GM20431 (cell line): ENCODE results near the gene TDO2.

ENCODE experiments used
- in situ Hi-C: fragments of 300-500 bp; cut with MseI, MboI; formaldehyde crosslinking; loops from one replicate; pipeline ENCODE4 v1.15.0; 2020; ENCODE audit warnings: low sequenced_read_pairs; ENCODE audit not compliant: unreplicated experiment

Gene TDO2

DNA sequence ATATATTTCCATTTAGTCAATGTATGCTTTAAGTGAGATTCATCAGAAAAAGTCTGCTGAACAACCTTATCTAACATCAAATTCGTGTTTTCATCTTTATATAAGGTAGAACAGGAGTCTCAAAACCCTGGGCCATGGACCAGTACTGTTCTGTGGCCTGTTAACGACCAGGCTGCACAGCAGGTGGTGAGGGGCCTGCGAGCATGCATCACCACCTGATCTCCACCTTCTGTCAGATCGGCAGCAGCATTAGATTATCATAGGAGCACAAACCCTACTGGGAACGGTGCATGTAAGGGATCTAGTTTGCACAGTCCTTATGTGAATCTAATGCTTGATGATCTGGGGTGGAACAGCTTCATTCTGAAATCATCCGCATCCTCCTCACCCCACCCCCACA, 47.0 kb downstream of the TDO2 start:
- in situ Hi-C loops = no loop called here

DNA sequence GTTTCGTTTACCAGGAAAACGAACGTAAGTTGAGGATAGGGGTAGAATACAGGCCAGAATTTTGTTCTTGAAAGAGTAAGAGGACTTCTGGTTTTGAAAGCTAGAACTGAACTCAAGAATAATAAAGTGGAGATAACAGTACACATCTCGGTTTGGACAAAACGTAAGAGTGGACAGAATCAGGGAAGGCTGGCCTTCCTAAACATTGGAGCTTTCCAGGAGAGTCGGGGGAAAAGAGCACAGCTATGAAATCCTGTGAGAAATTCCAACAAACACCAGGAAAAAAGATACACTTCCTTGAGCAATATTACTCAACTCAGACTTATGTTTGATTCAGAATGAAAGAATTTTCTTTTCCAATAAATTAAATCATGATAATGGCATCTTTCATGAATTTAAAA, 49.0 kb downstream of the TDO2 start:
- in situ Hi-C loops = no loop called here

DNA sequence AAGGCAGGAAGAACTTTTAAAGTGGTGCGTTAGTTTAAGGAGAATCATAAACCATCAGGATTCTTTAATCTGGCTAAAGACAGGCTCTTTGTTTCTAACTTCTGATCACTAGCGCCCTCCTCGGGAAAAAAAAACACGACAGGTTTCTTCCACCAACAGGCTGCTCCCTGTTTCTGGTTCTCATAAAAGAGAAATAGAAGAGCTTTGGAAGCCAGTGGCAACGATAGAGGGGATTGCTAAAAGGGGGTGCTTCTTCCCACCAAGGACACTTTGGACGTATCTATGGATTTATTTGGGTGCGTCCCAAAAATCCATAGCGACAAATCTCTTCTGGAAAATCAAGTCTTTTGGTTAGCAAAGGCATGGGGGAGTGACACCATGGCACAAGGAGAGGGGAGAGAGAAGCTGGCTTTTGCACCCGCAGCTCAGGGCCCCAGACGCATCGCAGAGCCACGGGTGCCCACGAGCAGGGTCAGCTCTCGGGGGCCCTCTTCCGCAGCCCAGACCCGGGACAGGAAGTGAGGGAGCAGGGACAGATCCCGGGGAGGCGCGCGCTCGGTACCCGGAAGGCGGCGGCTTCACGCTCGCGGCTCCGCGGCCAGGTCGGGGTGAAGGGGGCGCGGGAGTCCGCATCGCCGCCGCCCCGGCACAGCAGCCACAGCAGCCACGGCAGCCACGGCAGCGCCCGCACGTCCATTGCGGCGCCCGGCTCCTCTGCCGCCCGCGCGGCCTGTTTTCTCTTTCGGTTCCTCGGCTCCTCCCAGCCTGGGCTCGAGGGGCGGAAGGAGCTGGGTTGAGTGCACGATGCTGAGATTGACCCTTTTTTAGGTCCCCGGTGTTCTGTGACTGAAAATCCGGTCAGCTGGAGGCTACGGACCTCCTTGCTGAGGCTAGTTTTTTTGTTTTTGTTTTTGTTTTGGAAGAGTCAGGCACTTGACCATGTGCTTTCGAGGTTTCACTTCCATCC, 49.9 kb downstream of the TDO2 start, which contains the start of gene CTSO:
Gene CTSO (minus strand): TSS at position 716 of the 967 bp plus-strand sequence. CDS start 19 bp downstream, at position 697.
- in situ Hi-C loops = no loop called here

DNA sequence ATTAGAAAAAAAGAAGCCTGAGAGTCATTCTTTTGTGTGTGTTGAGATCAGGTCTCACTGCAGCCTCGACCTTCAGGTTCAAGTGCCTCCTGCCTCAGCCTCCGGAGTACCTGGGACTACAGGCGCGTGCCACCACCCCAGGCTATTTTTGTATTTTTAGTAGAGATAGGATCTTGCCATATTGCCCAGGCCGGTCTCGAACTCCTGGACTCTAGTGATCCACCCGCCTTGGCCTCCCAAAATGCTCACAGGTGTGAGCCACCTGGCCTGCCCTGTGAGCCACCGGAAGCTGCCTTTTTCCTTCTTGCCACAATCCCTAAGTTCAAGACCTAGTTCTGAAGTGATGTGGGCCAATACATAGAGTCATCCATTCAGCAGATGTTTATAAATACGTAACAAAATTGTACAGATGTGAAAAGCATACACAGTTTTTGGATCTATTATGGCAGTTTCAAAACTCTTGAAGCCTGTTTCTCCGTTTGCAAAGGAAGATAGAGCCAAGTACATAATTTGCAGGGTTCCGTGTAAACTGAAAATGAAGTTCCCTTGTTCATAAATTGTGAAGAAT, 50.7 kb downstream of the TDO2 start:
- in situ Hi-C loops = no loop called here

DNA sequence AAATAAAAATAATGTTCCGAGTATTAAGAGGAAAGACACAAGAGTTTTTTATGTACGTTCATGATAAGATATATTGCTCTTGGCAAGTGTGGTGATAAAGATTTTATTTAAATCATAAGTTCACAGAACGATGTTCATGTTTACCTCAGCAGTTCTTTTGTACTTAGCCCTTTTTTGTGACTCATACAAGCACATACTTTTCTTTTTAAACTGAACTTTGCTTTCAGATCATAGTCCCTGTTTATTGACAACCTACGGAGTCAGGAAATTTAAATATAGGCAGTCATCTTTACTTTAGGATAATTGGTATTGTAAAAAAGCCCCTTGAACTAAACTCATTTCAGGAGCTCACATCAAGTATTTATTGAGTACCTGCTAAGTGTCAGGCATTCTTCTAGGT, 51.4 kb downstream of the TDO2 start:
- in situ Hi-C loops = no loop called here

DNA sequence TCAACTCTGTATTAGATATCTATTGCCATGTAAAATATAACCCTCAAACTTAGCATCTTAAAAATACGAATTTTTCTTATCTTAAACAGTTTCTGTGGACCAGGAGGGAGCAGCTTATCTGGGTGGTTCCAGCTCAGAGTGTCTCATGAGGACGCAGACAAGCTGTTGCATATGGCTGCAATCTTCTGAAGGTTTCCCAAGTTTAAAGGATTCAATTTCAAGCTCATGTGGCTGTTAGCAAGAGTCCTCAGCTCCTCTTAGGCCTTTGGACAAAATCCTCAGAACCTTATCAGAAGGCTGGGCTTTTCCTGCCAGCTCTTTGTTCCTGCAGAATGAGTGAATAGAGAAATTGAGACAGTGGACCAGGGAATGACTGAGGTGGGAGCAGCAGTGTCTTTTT, 53.0 kb downstream of the TDO2 start:
- in situ Hi-C loops = no loop called here

DNA sequence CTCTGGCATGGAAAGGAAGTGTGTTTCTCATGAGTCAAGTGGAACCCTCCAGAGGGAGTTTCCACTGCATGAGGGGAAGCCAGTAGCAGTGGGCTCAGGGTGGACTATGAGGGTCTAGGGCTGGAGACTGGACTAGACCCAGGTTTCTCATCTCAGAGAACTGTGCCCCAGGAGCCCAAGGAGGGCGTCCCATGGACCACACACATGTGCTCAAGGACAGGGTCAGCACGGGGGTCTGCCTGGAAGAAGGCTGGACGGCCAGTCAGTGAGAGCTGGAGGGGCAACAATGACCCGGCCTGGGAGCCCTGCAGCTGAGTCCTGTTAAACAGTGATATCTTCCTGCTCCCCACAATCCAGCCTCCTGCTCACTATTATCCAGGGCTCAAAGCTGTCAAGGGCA, 55.9 kb downstream of the TDO2 start:
- in situ Hi-C loops = no loop called here

DNA sequence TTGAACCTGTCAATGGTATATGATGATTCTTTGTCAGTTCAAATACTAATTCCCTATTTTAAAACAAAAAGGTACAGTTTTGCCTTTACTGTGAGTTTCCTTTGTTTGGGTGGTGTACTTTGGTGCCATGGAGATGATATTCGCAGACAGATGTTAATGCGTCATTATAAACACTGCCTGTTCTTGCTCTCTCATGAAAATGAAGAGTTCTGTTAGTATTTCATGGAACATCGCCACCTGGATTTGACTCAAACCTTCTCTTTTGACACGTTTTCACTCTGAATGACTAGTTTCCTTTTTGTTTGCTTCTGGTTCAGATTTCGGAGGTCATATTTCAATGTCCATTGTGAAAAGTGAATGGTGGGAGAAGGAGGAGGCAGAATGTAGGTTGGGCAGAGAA, 57.0 kb downstream of the TDO2 start:
- in situ Hi-C loops = no loop called here

DNA sequence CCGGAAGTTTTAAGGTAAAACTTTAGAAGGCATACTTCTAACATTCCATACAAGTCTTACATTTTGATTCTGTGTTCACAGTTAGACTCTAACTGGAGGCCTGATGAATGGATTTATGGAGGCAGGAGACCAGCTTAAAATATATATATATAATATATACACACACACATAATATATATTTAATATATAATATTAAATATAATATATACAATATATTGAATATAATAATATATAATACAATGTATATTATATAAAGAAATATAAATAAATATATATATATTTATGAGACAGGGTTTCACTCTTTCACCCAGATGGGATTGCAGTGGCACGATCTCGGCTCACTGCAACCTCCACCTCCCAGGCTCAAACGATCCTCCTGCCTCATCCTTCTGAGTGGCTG, 58.1 kb downstream of the TDO2 start:
- in situ Hi-C loops = no loop called here

DNA sequence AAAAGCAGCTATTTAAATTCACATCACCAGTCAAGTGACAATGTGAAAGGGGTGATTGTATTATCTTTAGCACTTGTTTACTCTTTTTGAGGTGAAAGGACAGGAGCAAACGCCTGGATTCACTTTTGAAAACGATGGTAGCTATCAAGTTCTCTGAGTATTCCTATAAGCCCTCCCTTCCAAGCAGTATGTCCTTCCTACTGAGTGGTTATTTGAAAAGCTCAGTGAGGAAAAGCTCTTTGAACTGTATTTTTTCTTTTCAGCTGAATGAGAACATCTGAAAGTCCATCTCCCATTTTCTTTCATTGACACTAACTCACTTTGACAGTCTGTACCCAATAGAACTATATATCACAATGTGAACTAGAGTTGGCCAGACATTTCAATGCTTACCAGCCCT, 59.3 kb downstream of the TDO2 start:
- in situ Hi-C loops = no loop called here

DNA sequence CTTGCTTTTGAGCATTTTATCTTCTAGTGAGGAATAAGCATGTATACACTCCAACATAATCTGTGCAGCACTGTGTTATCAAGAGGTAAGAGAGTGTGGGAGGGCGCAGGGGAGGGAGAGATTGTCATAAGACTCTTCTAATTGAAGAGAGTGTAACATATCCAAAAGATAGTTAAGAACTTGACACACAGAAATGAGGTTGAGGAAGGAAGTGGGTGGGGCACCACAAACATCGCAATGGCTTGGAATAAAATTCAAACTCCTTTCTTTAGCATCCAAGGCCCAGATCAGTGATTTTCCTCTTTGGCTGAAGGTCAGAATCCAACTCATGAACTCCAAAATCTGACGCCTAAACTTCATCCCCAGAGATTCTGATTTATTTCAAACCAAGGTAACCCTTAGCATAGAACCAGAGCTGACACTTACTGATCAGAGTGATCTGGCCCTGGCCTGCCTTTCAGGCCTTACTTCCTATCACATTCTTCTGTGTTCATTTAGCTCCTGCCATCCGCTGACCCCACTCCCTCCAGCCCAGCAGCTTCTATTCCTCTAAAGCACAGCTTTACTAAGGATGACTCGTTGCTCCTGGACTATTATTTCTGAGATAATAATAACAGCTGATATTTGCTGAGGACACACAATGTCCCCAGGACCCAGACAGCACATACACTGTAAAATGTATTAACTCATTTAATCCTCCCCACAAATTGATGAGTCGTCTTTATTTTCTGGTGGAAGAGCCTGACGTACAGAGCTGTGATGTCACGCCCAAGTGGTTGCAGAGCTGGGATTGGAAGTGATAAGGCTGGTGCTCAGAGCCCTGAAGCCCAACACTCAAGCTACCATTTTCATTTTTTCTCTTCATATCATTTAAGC, 60.8 kb downstream of the TDO2 start:
- in situ Hi-C loops = no loop called here

DNA sequence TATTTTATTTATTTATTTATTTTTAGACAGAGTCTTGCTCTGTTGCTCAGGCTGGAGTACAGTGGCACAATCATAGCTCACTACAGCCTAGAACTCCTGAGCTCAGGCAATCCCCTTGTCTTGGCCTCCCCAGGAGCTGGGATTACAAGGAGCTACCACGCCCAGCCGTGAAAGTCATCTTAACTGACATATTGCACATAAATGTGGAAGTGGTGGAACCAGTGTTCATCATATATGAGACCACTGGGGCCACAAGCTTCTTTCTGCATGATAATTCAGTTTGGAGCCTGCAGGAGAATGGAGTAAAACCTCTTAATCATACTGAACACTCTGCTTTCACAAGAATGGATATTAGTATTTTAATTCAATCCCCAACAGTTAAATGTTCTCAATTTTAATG, 62.7 kb downstream of the TDO2 start:
- in situ Hi-C loops = no loop called here

DNA sequence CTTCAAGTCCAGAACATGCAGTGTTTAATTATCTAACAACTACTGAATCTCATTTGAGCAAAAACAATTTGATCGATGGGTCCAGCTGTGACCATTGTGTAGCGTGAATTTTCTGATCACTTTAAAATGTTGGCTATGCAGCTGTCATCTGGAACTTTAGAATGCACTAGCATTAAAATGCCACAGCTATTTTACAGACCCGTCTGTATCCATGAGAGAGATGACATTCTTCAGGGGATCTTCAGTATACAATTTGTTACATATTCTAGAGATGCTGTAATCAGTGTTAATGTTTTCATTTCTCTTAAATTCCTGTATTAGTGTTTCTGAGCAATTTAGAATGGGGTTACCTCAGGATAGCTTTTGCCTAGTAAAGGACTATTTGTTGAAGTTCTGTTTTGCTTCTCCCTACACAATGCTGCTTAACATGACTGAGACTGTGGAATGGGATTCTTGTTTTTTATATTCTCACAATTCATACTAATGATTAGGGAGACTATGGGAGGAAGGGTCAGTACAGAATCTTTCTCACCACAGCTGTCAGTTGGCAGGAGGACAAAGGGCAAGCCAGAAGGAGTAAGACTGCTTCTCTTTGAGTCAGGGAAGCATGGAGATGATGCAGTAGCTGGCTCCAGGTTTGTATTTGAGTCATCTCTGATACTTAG, 63.4 kb downstream of the TDO2 start:
- in situ Hi-C loops = no loop called here
